Endothelial cell of hepatic sinusoid (primary cell): ENCODE data around the gene LARGE1.
"Not testable (repeated sequence)": the region's sequence is repeated elsewhere in the genome, so short reads cannot be mapped to it uniquely, and the experiment has no call there.

Experiments used
- in situ Hi-C: cut with HindIII; loops from 2 replicates; pipeline ENCODE4 v1.10.0; 2017; ENCODE audit warnings: low sequenced_read_pairs

LARGE1 gene

GRCh38 chr22:33400061-33400840, 520.0 kb downstream of the LARGE1 start:
- in situ Hi-C loops, result no loop called here

- in situ Hi-C loops, result no loop called here
These were observed 522.8 kb downstream of the LARGE1 start for GRCh38 chr22:33397381-33397907.

GRCh38 chr22:33393432-33393831, 526.8 kb downstream of the LARGE1 start:
- in situ Hi-C loops, result no loop called here

GRCh38 chr22:33391298-33391697, 529.0 kb downstream of the LARGE1 start:
- in situ Hi-C loops, result no loop called here

GRCh38 chr22:33389936-33390335, 530.3 kb downstream of the LARGE1 start:
- in situ Hi-C loops, result no loop called here

GRCh38 chr22:33386270-33386669, 534.0 kb downstream of the LARGE1 start:
- in situ Hi-C loops, result no loop called here

GRCh38 chr22:33385611-33386010, 534.7 kb downstream of the LARGE1 start:
- in situ Hi-C loops, result no loop called here

- in situ Hi-C loops, result no loop called here
These were observed 537.8 kb downstream of the LARGE1 start for GRCh38 chr22:33382436-33382835.

- in situ Hi-C loops, result no loop called here
These were observed 538.5 kb downstream of the LARGE1 start for GRCh38 chr22:33381531-33382406.

- in situ Hi-C loops, result no loop called here
These were observed 539.3 kb downstream of the LARGE1 start for GRCh38 chr22:33380789-33381530.

- in situ Hi-C loops, result no loop called here
These were observed 540.4 kb downstream of the LARGE1 start for GRCh38 chr22:33379836-33380235.

GRCh38 chr22:33372875-33373274, 547.4 kb downstream of the LARGE1 start:
- in situ Hi-C loops, result no loop called here

GRCh38 chr22:33363256-33363655, 557.0 kb downstream of the LARGE1 start:
- in situ Hi-C loops, result not testable (repeated sequence)

- in situ Hi-C loops, result no loop called here
These were observed 557.6 kb downstream of the LARGE1 start for GRCh38 chr22:33362702-33363101.

- in situ Hi-C loops, result no loop called here
These were observed 558.7 kb downstream of the LARGE1 start for GRCh38 chr22:33361581-33361980.

GRCh38 chr22:33357981-33358399, 562.3 kb downstream of the LARGE1 start:
- in situ Hi-C loops, result no loop called here

GRCh38 chr22:33354928-33355327, 565.3 kb downstream of the LARGE1 start:
- in situ Hi-C loops, result no loop called here

GRCh38 chr22:33353502-33353901, 566.8 kb downstream of the LARGE1 start:
- in situ Hi-C loops, result no loop called here

- in situ Hi-C loops, result no loop called here
These were observed 567.5 kb downstream of the LARGE1 start for GRCh38 chr22:33352768-33353167.

- in situ Hi-C loops, result no loop called here
These were observed 569.3 kb downstream of the LARGE1 start for GRCh38 chr22:33350961-33351360.

- in situ Hi-C loops, result no loop called here
These were observed 569.8 kb downstream of the LARGE1 start for GRCh38 chr22:33350491-33350890.
